ENCODE results near the gene NIPA2. TPM values are rescaled to one million over a fixed set of nuclear protein-coding genes. Genes with fewer than 3 reads are reported as not detected.

NIPA2 gene
- polyA plus RNA-seq, 2 of the 4 experiments (the other 2 are of a cell fraction): 120 to 153 TPM

DNA sequence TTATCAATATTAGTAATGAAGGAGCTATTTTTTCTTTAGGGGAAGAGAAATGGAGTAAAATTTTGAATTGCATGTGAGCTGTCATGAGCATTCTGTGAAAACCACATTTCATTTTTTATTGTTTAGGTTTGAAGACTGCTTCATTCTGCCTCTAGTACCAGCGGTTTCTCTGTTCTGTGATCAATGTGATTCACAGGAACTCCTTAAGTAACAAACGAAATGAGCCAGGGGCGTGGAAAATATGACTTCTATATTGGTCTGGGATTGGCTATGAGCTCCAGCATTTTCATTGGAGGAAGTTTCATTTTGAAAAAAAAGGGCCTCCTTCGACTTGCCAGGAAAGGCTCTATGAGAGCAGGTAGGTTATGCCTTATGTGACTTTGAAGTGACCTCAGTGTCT, 13.0 kb downstream of the NIPA2 start (continued):
- TF ChIP-seq RCOR1 (IDR thresholded peaks at IDR 0.05; ENCODE audit: low read depth, low read length): no peak

DNA sequence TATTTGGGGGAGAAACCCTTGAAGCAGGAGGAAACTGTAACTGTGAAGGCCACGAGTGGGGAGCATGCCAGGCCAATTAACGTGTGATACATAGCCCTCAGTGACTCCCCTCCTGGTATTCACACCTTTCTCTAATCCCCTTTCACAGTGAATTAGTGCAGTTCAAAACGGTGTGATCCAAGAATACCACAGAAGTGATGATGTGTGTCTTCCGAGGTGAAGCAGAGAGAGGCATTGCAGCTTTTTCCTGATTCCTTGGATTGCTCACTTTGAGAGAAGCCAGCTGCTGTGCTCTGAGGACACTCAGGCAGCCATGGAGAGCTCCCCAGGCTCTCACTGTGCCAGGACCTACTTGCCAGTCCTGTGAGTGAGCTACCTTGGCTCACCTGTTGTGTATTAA, 17.3 kb downstream of the NIPA2 start:
- H3K9me3 ChIP-seq: no peaks in the 10 kb centered on the region
- TF ChIP-seq, protein P1, sequence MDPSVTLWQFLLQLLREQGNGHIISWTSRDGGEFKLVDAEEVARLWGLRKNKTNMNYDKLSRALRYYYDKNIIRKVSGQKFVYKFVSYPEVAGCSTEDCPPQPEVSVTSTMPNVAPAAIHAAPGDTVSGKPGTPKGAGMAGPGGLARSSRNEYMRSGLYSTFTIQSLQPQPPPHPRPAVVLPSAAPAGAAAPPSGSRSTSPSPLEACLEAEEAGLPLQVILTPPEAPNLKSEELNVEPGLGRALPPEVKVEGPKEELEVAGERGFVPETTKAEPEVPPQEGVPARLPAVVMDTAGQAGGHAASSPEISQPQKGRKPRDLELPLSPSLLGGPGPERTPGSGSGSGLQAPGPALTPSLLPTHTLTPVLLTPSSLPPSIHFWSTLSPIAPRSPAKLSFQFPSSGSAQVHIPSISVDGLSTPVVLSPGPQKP (IDR thresholded peaks at IDR 0.05; ENCODE audit: low read depth, low read length): no peak
- TF ChIP-seq FOSL2 (IDR thresholded peaks at IDR 0.05) (no peak), FOSL2 (CRISPR knock-in tag; IDR thresholded peaks at IDR 0.05) (no peak), SMC3 (IDR thresholded peaks at IDR 0.05) (no peak), SREBF2 (IDR thresholded peaks at IDR 0.05) (no peak), HMGXB4 (CRISPR knock-in tag; IDR thresholded peaks at IDR 0.05; ENCODE audit: borderline replicate concordance) (no peak), E2F6 (IDR thresholded peaks at IDR 0.05; ENCODE audit: borderline replicate concordance, low read depth) (no peak)
- no peak for DNase-seq (ENCODE audit: low read depth in 1 of 2, low spot score in 1 of 2)
- no peak overlapping the region for H3K27ac ChIP-seq
- no peak overlapping the region for H3K4me2 ChIP-seq
- WGBS (ENCODE audit: missing lambda C conversion rate): 77% methylated on average over 4 of the region's 4 CpGs
- ChIA-PET POLR2A (interaction anchor here (0.6 kb wide), 1 partner anchor 69 kb away, joined by 3 read pairs; the partner anchor contains the start of gene NIPA1), CTCF (interaction anchor here (0.6 to 1.2 kb wide), 3 partner anchors 10 to 18 kb away, joined by 3 to 7 read pairs (median 3); partner anchors contain the start of gene NIPA2)
- no peak for FAIRE-seq
- no peak overlapping the region for H3K4me3 ChIP-seq
- H3K4me1 ChIP-seq: no peaks in the 10 kb centered on the region
- peak; percentile 21 to 26; a peak in 2 of 6 replicates for ATAC-seq

DNA sequence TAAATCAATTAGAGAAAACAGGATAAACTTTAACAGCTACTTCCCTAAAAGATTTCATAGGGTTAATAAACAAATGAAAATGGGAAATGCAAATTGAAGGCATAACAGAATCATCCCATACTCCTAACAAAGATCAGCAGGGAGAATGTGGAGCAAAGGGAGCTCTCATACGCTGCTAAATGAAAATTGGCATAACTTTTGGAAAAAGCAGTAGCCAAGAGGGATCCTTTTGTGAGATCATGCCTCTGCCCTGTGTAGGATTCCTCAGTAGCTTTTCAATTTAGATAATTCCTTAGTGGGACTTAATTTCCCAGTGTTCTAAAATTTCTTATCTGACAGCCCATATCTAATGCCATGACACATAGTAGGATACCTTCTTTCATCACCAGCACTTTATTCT, 18.2 kb downstream of the NIPA2 start:
- CTCF ChIA-PET: interaction anchor here (0.7 to 1.2 kb wide), 2 partner anchors 9 to 19 kb away, joined by 3 to 7 read pairs; partner anchors contain the start of gene NIPA2
- no peak overlapping the region for H3K27ac ChIP-seq
- no peak overlapping the region for H3K4me2 ChIP-seq
- no peak for TF ChIP-seq GATA3 (IDR thresholded peaks at IDR 0.05; ENCODE audit: borderline replicate concordance)
- no peak for TF ChIP-seq HES2 (IDR thresholded peaks at IDR 0.05)
- no peak for TF ChIP-seq FOXS1 (CRISPR knock-in tag; IDR thresholded peaks at IDR 0.05)
- no peak for TF ChIP-seq MAFK (IDR thresholded peaks at IDR 0.05; ENCODE audit: partially characterized antibody)
- no peak for TF ChIP-seq POLR2A (IDR thresholded peaks at IDR 0.05; ENCODE audit: low read length)
- no peak for TF ChIP-seq RNF2 (IDR thresholded peaks at IDR 0.05; ENCODE audit: borderline replicate concordance, low read depth)
- no peak for TF ChIP-seq MAX (IDR thresholded peaks at IDR 0.05)
- WGBS (ENCODE audit: missing lambda C conversion rate): 94% methylated on average over 1 of the region's 1 CpG
- no peak overlapping the region for H3K4me3 ChIP-seq
- POLR2A ChIA-PET: no interaction called here
- ATAC-seq (0 out of 6 replicates have a peak, but pooled peaks of 1 of the 2 experiments have one; percentile 17), DNase-seq (ENCODE audit: low read depth in 1 of 2, low spot score in 1 of 2) (no peak), FAIRE-seq (no peak)
- no peaks in the 10 kb centered on the region for H3K9me3 ChIP-seq
- no peaks in the 10 kb centered on the region for H3K4me1 ChIP-seq

- ChIA-PET POLR2A (no interaction called here), CTCF (no interaction called here)
- 89% methylated on average over 2 of the region's 2 CpGs for WGBS (ENCODE audit: missing lambda C conversion rate)
- TF ChIP-seq POLR2AphosphoS2 (conservative IDR thresholded peaks at IDR 0.05; ENCODE audit: low read length) (no peak), ZFP36 (IDR thresholded peaks at IDR 0.05; ENCODE audit: borderline replicate concordance, partially characterized antibody) (no peak), HOXB5 (CRISPR knock-in tag; IDR thresholded peaks at IDR 0.05) (no peak), TFCP2L1 (CRISPR knock-in tag; IDR thresholded peaks at IDR 0.05) (no peak), ZSCAN20 (CRISPR knock-in tag; IDR thresholded peaks at IDR 0.05) (no peak), ZNF302 (CRISPR knock-in tag; IDR thresholded peaks at IDR 0.05) (no peak), ESRRA (IDR thresholded peaks at IDR 0.05; ENCODE audit: borderline replicate concordance, low read length) (no peak), RFX5 (IDR thresholded peaks at IDR 0.05) (no peak), TP53 (CRISPR knock-in tag; IDR thresholded peaks at IDR 0.05) (no peak), MAFK (IDR thresholded peaks at IDR 0.05; ENCODE audit: partially characterized antibody) (no peak)
- TF ChIP-seq, protein P2, sequence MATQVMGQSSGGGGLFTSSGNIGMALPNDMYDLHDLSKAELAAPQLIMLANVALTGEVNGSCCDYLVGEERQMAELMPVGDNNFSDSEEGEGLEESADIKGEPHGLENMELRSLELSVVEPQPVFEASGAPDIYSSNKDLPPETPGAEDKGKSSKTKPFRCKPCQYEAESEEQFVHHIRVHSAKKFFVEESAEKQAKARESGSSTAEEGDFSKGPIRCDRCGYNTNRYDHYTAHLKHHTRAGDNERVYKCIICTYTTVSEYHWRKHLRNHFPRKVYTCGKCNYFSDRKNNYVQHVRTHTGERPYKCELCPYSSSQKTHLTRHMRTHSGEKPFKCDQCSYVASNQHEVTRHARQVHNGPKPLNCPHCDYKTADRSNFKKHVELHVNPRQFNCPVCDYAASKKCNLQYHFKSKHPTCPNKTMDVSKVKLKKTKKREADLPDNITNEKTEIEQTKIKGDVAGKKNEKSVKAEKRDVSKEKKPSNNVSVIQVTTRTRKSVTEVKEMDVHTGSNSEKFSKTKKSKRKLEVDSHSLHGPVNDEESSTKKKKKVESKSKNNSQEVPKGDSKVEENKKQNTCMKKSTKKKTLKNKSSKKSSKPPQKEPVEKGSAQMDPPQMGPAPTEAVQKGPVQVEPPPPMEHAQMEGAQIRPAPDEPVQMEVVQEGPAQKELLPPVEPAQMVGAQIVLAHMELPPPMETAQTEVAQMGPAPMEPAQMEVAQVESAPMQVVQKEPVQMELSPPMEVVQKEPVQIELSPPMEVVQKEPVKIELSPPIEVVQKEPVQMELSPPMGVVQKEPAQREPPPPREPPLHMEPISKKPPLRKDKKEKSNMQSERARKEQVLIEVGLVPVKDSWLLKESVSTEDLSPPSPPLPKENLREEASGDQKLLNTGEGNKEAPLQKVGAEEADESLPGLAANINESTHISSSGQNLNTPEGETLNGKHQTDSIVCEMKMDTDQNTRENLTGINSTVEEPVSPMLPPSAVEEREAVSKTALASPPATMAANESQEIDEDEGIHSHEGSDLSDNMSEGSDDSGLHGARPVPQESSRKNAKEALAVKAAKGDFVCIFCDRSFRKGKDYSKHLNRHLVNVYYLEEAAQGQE (IDR thresholded peaks at IDR 0.05): no peak
These were observed 22.7 kb downstream of the NIPA2 start for GRCh38 chr15:22861161-22861560.

More at GRCh38 chr15:22861161-22861560, 22.7 kb downstream of the NIPA2 start:
- Histone ChIP-seq H3K4me1 (no peaks in the 10 kb centered on the region), H3K9me3 (no peaks in the 10 kb centered on the region), H3K4me3 (no peak overlapping the region), H3K4me2 (no peak overlapping the region), H3K27ac (no peak overlapping the region)
- no peak for DNase-seq (ENCODE audit: low read depth in 1 of 2, low spot score in 1 of 2)
- ATAC-seq: no peak
- no peak for FAIRE-seq

Data from A549 (cell line).